Measurements from ENCODE around the gene GNGT1.
"Not testable (repeated sequence)": the region's sequence is repeated elsewhere in the genome, so short reads cannot be mapped to it uniquely, and the experiment has no call there.

The GNGT1 gene

GRCh38 chr7:93910076-93910994 is 4.0 kb downstream of the GNGT1 start:
- no peak for DNase-seq

GRCh38 chr7:93911242-93911641 is 4.9 kb downstream of the GNGT1 start:
- DNase-seq, result not testable (repeated sequence)

GRCh38 chr7:93911661-93912060 is 5.3 kb downstream of the GNGT1 start:
- not testable (repeated sequence) for DNase-seq

GRCh38 chr7:93913197-93913596 is 6.8 kb downstream of the GNGT1 start:
- DNase-seq, result no peak

GRCh38 chr7:93914581-93915066 is 8.3 kb downstream of the GNGT1 start:
- peak in 1 of 2 experiments; percentile 6 for DNase-seq

GRCh38 chr7:93915206-93915842 is 9.0 kb downstream of the GNGT1 start:
- not testable (repeated sequence) for DNase-seq

- not testable (repeated sequence) for DNase-seq
Observed at GRCh38 chr7:93915888-93916287, 9.5 kb downstream of the GNGT1 start.

- not testable (repeated sequence) for DNase-seq
Observed at GRCh38 chr7:93916315-93916714, 9.9 kb downstream of the GNGT1 start.

GRCh38 chr7:93920496-93921182 is 14.3 kb downstream of the GNGT1 start:
- DNase-seq, result no peak

GRCh38 chr7:93921186-93921585 is 14.8 kb downstream of the GNGT1 start:
- no peak for DNase-seq

GRCh38 chr7:93921607-93922566 is 15.5 kb downstream of the GNGT1 start, which contains the start of gene GNG11:
TSS of gene GNG11 (plus strand) at chr7:93921735. CDS start at chr7:93922138, 403 bp downstream.
- DNase-seq, result peak; percentile 9 to 36

- no peak for DNase-seq
Observed at GRCh38 chr7:93923296-93923695, 16.9 kb downstream of the GNGT1 start.

- no peak for DNase-seq
Observed at GRCh38 chr7:93923942-93924341, 17.6 kb downstream of the GNGT1 start.

GRCh38 chr7:93926800-93927199 is 20.4 kb downstream of the GNGT1 start:
- DNase-seq, result no peak

- no peak for DNase-seq
Observed at GRCh38 chr7:93927585-93927984, 21.2 kb downstream of the GNGT1 start.

GRCh38 chr7:93931655-93932054 is 25.3 kb downstream of the GNGT1 start:
- no peak for DNase-seq

- no peak for DNase-seq
Observed at GRCh38 chr7:93933156-93933555, 26.8 kb downstream of the GNGT1 start.

GRCh38 chr7:93935102-93935501 is 28.7 kb downstream of the GNGT1 start:
- no peak for DNase-seq

- no peak for DNase-seq
Observed at GRCh38 chr7:93937818-93938217, 31.5 kb downstream of the GNGT1 start.

GRCh38 chr7:93938293-93938692 is 31.9 kb downstream of the GNGT1 start:
- no peak for DNase-seq

- DNase-seq, result no peak
Observed at GRCh38 chr7:93941945-93942344, 35.6 kb downstream of the GNGT1 start.
